IPS DF 6.9 (cell line): Measurements from ENCODE around the gene CACNA1D.

Experiments used
- DNase-seq: peaks from one replicate; pipeline ENCODE4 v3.0.0-alpha.2; 2013; ENCODE audit warnings: low read depth, low spot score
- H3K27ac ChIP-seq: one replicate; pipeline ENCODE4 v1.5.1; 2013; ENCODE audit warnings: low read length, control low read depth
- H3K27me3 ChIP-seq: 2 replicates; pipeline ENCODE4 v1.6.1; 2013; ENCODE audit warnings: mild to moderate bottlenecking, low read length; ENCODE audit not compliant: control insufficient read depth, insufficient read depth
- H3K36me3 ChIP-seq: 2 replicates; pipeline ENCODE4 v1.6.1; 2013; ENCODE audit warnings: low read length; ENCODE audit not compliant: control insufficient read depth, insufficient read depth
- H3K4me1 ChIP-seq: 2 replicates; pipeline ENCODE4 v1.6.1; 2013; ENCODE audit warnings: low read length; ENCODE audit not compliant: control insufficient read depth, insufficient read depth
- H3K4me3 ChIP-seq: 2 replicates; pipeline ENCODE4 v1.5.1; 2013; ENCODE audit warnings: mild to moderate bottlenecking, low read length
- H3K9me3 ChIP-seq: 2 replicates; pipeline ENCODE4 v1.6.1; 2013; ENCODE audit warnings: low read length, inconsistent platforms; ENCODE audit not compliant: control insufficient read depth, insufficient read depth
- WGBS: extraction: QIAGEN DNeasy Blood & Tissue Kit; methylation state at CpG from one replicate; pipeline ENCODE4 v1.1.7; 2013; ENCODE audit warnings: mixed read lengths, missing lambda C conversion rate; ENCODE audit not compliant: insufficient read length, insufficient coverage; 5-methylcytosine and 5-hydroxymethylcytosine counted together

CACNA1D gene

DNA sequence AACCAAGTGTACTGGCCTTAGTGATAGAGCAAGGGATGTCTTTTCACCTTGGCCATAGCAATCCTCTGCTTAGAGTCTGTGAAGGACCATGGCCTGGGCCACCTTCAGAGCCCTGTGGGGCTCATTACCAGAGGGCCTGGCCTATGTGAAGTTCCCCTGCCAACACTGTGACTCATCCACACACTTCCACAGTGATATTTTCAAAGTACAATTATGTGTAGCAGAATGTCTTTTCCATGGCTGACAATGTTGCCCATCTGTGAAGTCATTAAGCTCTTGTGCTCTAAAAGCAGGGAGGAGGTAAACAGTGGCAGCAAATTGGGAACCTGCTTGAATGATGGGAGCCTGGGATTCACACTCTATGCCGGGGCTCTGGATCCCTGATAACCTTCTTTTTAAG lies 12.2 kb upstream of the CACNA1D start:
- no CpG with 5 or more reads among the region's 1 CpG for WGBS
- no peaks in the 10 kb centered on the region for H3K4me1 ChIP-seq
- no peaks in the 10 kb centered on the region for H3K9me3 ChIP-seq
- H3K4me3 ChIP-seq = no peak overlapping the region
- no peak for DNase-seq
- no peaks in the 10 kb centered on the region for H3K27me3 ChIP-seq
- H3K36me3 ChIP-seq = no peaks in the 10 kb centered on the region
- H3K27ac ChIP-seq = no peak overlapping the region

DNA sequence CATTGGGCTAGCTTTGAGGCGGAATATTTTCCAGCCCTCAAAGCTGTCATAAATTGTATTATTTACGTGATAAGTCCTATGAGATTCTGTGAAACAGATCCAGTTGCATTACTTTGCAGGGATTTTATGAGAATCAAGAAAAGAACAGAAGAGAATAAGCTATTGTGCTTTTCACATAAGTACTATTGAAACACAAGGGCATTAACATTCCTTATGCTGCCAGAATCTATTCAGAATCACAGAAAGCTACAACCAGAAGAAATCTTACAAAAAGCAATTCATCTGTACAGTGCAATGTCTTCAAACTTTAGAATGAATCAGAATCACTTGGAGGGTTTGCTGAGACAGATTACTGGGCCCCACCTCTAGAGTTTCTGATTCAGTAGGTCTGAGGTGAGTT lies 10.6 kb upstream of the CACNA1D start:
- Histone ChIP-seq H3K4me3 (no peak overlapping the region), H3K9me3 (no peaks in the 10 kb centered on the region), H3K4me1 (no peaks in the 10 kb centered on the region), H3K36me3 (no peaks in the 10 kb centered on the region), H3K27me3 (no peaks in the 10 kb centered on the region), H3K27ac (no peak overlapping the region)
- WGBS = no CpG with 5 or more reads among the region's 2 CpGs
- DNase-seq = no peak

DNA sequence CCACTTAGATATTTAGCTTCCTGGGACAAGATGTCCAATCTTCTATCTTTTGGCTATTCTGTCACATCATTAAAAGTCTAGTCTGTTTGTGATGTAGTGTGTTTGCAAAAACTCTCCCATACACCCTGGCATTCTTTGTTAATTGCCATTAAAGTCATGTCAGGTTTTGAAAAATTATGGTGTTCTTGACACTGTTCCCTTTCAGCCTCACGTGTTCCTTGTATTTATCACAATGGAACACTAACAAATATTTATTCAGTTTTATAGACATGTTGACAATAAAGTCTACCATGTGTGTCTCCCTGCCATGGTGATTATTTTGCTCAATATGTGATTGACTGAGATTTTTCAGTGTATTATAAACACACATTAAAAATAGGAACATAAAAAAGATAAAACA lies 9.4 kb upstream of the CACNA1D start:
- no CpG with 5 or more reads among the region's 1 CpG for WGBS
- no peaks in the 10 kb centered on the region for H3K36me3 ChIP-seq
- no peaks in the 10 kb centered on the region for H3K27me3 ChIP-seq
- H3K4me3 ChIP-seq = no peak overlapping the region
- DNase-seq = no peak
- no peaks in the 10 kb centered on the region for H3K4me1 ChIP-seq
- H3K27ac ChIP-seq = no peak overlapping the region
- H3K9me3 ChIP-seq = no peaks in the 10 kb centered on the region

DNA sequence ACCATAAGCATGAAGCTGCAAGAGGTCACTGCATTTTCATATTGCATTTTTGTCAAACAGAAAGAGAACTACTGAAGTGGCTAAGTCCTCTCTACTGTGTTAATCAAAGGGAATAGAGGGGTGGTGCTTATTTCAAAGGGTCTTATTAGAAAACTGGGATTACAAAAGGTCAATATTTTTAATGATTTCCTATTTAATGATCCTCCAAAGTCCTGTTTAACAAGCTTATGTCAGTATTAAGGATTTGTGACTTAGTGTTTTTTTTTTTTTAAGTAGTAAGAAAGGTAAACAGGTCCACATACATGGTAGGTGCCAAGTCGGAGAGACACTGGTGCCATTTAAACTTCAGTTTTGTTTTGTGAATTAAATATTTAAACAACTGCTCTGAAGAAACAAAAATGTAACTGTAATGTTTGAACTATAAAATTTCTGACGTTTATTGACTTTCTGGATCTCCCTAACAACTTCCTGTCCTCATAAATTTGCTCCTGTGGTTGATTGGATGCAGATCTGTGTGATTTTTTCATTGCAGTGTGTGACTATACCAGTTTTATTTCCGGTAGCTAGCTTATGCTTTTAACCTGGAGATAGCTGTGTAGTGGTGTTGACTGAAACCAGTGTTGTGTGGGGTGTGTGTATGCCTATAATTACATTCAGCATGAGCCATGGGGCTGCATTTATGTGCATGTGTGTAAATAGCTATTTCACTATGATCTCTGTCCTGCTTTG lies 8.6 kb upstream of the CACNA1D start:
- DNase-seq = no peak
- no CpG with 5 or more reads among the region's 3 CpGs for WGBS
- no peak overlapping the region for H3K4me3 ChIP-seq
- no peaks in the 10 kb centered on the region for H3K27me3 ChIP-seq
- H3K27ac ChIP-seq = no peak overlapping the region
- H3K9me3 ChIP-seq = no peaks in the 10 kb centered on the region
- no peaks in the 10 kb centered on the region for H3K36me3 ChIP-seq
- H3K4me1 ChIP-seq = no peaks in the 10 kb centered on the region

DNA sequence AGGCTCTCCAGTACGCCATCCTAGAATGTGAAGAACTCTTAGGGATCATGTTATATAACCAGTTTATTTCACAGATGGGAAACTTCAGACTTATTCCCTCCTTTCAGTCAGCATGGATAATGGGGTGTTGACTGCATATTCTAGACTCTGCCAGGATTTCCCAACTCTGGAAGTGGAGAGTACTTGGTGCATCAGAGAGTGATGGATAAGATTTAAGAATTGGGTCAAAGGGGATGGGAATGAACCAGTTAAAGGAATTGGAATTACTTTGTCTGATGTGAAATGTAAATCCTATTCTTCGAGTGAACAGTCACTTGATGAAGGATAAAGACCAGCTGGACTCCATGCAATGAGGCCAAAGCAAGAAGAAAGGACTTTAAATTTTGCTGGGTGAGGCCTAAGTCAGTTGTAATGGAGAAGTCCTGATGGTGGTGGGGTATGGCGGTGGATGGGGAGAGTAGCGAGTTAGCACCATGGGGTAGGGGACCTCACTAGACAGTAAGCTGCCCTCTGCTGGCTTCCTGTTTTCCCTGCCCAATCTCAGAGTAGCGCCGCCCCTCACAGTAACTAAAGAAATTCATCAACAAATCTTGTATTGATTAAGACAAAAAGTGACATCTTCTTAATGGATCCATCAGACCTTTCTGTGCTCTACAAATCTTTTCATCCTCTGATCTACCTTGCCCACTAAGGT lies 7.3 kb upstream of the CACNA1D start:
- H3K27ac ChIP-seq = no peak overlapping the region
- no peaks in the 10 kb centered on the region for H3K36me3 ChIP-seq
- no peak overlapping the region for H3K4me3 ChIP-seq
- no CpG with 5 or more reads among the region's 6 CpGs for WGBS
- DNase-seq = no peak
- H3K9me3 ChIP-seq = no peaks in the 10 kb centered on the region
- H3K4me1 ChIP-seq = no peaks in the 10 kb centered on the region
- H3K27me3 ChIP-seq = no peaks in the 10 kb centered on the region

DNA sequence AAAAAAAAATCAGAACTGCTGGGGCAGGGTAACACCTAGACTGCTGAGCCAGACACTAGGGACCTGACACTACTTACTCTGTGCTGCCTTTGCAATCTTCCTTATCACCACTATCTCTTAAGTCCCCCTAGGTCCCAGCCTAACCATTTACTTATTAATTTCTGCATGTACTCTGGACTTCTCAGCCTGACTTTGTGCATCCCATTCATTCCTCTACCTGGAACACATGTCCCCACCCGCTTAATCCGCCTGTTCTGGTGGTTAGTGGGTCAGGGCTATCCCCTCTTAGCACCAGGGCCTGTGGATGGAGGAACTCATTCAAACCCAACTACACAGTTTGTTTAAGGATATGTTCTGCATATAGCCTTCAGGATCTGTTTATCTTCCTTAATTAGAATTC lies 5.0 kb upstream of the CACNA1D start:
- Histone ChIP-seq H3K36me3 (no peaks in the 10 kb centered on the region), H3K27me3 (peaks cover 6% of the 10 kb centered on the region; the same call in 1 of the 2 replicates), H3K4me3 (no peak overlapping the region), H3K9me3 (no peaks in the 10 kb centered on the region), H3K27ac (no peak overlapping the region), H3K4me1 (no peaks in the 10 kb centered on the region; the same call in 1 of the 2 replicates)
- no CpG with 5 or more reads among the region's 2 CpGs for WGBS
- no peak for DNase-seq

DNA sequence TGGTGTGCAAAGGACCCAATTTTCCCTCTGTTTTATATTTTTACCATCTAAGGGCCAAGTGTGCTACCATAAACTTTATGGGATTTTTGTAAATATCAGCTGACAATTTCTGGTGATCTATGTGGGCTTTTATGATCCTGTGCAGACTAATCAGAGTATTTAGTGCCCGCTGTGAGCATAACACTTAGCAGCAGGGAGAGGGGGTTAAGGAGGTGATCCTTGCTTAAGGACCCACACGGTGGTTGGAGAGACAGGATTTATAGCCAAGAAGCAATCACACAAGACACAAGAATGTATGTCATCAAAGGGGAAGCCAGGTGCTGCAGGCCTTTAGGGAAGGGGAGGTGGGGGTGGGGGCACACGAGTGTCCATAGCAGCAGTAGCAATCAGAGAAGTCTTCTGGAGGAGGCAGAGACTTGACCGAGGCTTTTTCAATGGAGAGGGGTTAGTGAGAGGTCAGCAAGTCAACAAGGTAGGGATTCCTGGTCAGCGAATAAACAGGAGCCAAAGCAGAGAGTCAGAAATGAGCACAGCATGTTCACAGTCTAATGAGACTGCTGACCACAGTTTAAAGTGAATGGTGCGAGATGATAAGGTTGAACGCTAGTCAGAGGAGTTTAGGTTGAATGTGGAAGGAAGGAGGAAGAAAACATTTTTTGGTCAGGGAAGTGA lies 4.5 kb upstream of the CACNA1D start:
- Histone ChIP-seq H3K27me3 (peaks cover 7% of the 10 kb centered on the region; the same call in 1 of the 2 replicates), H3K27ac (no peak overlapping the region)

DNA sequence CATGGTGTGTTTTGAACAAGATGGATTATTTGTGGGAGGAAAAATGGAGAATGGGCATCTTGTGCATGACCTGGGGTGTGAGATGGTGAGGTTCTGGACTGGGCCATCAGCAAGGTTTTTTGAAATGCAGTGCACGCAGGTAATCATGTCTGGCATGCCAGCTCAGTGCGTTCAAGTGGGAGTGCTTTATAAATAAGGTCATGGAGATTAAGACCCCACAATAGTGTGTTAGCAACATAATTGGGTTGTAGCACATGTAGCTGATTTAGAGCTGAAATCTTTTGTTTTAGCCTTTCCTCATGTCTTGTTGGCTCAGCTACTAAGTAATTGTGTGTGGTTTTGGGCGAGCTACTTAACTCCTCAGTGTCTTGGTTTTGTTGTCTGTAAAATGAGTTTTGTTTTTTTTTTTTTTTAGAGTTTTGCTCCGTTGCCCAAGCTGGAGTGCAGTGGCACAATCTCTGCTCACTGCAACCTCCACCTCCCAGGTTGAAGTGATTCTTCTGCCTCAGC lies 3.9 kb upstream of the CACNA1D start:
- Histone ChIP-seq H3K27ac (no peak overlapping the region), H3K4me1 (no peaks in the 10 kb centered on the region; the same call in 1 of the 2 replicates), H3K4me3 (no peak overlapping the region), H3K36me3 (no peaks in the 10 kb centered on the region), H3K27me3 (peaks cover 12% of the 10 kb centered on the region; the same call in 1 of the 2 replicates), H3K9me3 (no peaks in the 10 kb centered on the region)
- no CpG with 5 or more reads among the region's 4 CpGs for WGBS
- DNase-seq = no peak

More for the DNA sequence above, 4.5 kb upstream of the CACNA1D start:
- 100% methylated on average over 2 of the region's 7 CpGs for WGBS
- no peaks in the 10 kb centered on the region for H3K36me3 ChIP-seq
- H3K4me3 ChIP-seq = no peak overlapping the region
- DNase-seq = no peak
- no peaks in the 10 kb centered on the region for H3K9me3 ChIP-seq
- no peaks in the 10 kb centered on the region; the same call in 1 of the 2 replicates for H3K4me1 ChIP-seq

DNA sequence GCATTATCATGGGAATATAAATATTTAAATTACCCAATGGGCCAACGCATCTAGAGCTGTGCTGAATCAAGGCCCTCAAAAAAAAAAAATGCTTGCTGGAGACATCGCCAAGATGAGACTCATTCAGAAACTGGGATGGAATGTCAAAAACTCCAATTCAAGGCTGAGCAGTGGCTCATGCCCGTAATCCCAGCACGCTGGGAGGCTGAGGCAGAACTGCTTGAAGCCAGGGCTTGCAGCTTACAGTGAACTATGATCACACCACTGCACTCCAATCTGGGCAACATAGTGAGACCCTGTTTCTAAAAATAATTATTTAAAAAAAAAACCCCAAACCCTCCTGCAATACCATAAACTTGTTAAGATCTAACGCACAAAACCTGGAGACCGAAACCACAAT lies 3.1 kb upstream of the CACNA1D start:
- no CpG with 5 or more reads among the region's 6 CpGs for WGBS

DNA sequence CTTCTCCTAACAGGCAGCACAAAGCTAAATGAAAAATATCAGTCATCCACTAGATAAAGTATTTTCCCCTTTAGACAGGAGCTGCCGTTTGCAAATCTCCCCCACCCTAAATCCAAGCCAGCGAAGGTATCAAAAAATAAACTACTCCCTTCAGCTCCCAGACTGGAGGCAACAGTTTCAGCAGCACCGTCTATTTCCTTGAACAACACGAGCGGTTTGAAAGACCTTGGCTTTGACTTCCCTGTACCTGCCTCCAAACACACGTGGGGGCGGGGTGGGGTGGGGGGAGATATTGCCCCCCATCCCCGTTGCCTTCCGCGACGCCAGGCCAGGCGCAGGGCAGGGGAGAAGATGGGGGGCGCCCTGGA lies 832 bp upstream of the CACNA1D start:
- no peaks in the 10 kb centered on the region for H3K36me3 ChIP-seq
- H3K27me3 ChIP-seq = peaks cover 24% of the 10 kb centered on the region
- no peak overlapping the region for H3K27ac ChIP-seq
- WGBS = no CpG with 5 or more reads among the region's 13 CpGs
- DNase-seq = no peak
- no peaks in the 10 kb centered on the region for H3K9me3 ChIP-seq
- no peaks in the 10 kb centered on the region; the same call in none of the 2 replicates for H3K4me1 ChIP-seq
- peak overlapping the region; percentile 73; the same call in 1 of the 2 replicates for H3K4me3 ChIP-seq

More for the DNA sequence above, 3.1 kb upstream of the CACNA1D start:
- no peak for DNase-seq
- H3K27ac ChIP-seq = no peak overlapping the region
- H3K9me3 ChIP-seq = no peaks in the 10 kb centered on the region
- H3K4me1 ChIP-seq = no peaks in the 10 kb centered on the region; the same call in none of the 2 replicates
- peaks cover 19% of the 10 kb centered on the region; the same call in 1 of the 2 replicates for H3K27me3 ChIP-seq
- H3K36me3 ChIP-seq = no peaks in the 10 kb centered on the region
- no peak overlapping the region for H3K4me3 ChIP-seq
